ENCODE data around the gene ZSWIM8. TPM values are rescaled to one million over a fixed set of nuclear protein-coding genes. Genes with fewer than 3 reads are reported as not detected.
"Not testable (repeated sequence)": the region's sequence is repeated elsewhere in the genome, so short reads cannot be mapped to it uniquely, and the experiment has no call there.

ZSWIM8 gene
- polyA plus RNA-seq (2012; ENCODE audit: missing spikeins): 38.4 TPM

GRCh38 chr10:73785211-73785720 is at the start of gene ZSWIM8:
Gene ZSWIM8 (plus strand): TSS chr10:73785606. CDS start chr10:73785879, 273 bp downstream.
- peak; percentile 45; the same call in 1 of the 2 replicates for TF ChIP-seq POLR2AphosphoS5 (IDR thresholded peaks at IDR 0.05; ENCODE audit: low read depth, low read length)
- peak; percentile 64; the same call in 1 of the 2 replicates for TF ChIP-seq POLR2A (IDR thresholded peaks at IDR 0.05; ENCODE audit: low read depth, low read length)
- TF ChIP-seq TAF1 (IDR thresholded peaks at IDR 0.05; ENCODE audit: borderline replicate concordance, low read depth, low read length): no peak
- DNase-seq (ENCODE audit: insufficient read length) (peak; percentile 92), FAIRE-seq (peak; percentile 100)

DNA sequence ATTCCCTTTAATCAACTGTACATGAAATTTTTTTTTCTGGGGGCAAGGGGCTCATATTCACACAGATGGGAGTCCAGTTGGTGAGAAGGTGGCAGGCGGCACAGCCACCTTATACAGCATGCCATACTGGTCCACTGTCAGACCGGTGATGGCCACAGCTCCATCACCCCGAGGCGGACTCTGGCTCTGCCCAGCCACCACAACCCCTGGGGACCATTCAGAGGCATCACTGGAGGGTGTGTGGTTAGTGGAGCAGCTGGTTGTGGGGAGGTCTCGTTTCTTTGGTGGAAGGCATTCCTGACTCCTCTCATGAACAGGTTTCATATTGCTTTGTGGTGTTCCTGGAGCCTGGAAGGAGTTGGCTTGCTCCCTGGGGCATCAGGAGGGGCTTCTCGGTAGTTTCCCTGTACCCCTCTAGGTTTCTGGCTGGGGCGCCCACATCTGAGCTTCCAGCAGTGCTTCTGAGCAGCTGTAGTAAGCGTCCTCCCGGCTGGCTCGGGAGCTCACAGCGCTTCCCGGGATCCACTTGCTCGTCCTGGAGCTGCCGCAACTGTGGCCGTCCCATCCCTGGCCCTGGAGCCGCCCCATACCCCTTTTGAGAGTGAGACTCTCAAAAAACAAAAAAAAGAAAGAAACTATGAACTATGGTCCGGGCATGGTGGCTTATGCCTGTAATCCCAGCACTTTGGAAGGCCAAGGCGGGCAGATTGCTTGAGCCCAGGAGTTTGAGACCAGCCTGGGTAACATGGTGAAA is 44.7 kb upstream of the ZSWIM8 start:
- DNase-seq (ENCODE audit: insufficient read length): not testable (repeated sequence)

GRCh38 chr10:73742454-73742734 is 43.0 kb upstream of the ZSWIM8 start:
- FAIRE-seq (no peak), DNase-seq (ENCODE audit: insufficient read length) (no peak)
- TF ChIP-seq POLR2A (IDR thresholded peaks at IDR 0.05; ENCODE audit: low read depth, low read length) (0 out of 2 replicates have a peak, but pooled peaks have one; percentile 31), POLR2AphosphoS5 (IDR thresholded peaks at IDR 0.05; ENCODE audit: low read depth, low read length) (no peak), TAF1 (IDR thresholded peaks at IDR 0.05; ENCODE audit: borderline replicate concordance, low read depth, low read length) (no peak)

More for the DNA sequence above, 44.7 kb upstream of the ZSWIM8 start:
- not testable (repeated sequence) for FAIRE-seq

DNA sequence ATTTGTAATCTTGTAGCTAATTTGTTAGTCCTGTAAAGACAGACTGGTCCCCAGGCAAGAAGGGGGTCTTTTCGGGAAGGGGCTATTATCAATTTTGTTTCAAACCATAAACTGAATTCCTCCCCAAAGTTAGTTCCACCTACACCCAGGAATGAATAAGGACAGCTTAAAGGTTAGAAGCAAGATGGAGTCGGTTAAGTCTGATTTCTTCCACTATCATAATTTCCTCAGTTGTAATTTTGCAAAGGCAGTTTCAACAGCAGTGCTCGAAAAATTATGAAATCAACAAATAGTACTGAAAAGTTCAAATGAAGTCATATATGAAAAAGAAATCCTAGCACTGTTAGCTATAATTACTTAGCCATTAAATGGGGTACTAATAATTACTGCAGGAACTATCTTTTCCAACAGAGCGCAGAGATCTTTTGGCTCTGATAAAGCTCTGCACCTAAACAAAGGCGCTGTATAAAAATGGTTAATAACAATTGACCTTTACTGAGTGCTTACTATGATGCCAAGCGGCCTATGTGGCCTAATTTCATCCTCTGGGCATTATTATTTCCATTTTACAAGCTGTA is 42.0 kb upstream of the ZSWIM8 start:
- TF ChIP-seq POLR2A (IDR thresholded peaks at IDR 0.05; ENCODE audit: low read depth, low read length) (no peak), POLR2AphosphoS5 (IDR thresholded peaks at IDR 0.05; ENCODE audit: low read depth, low read length) (no peak), TAF1 (IDR thresholded peaks at IDR 0.05; ENCODE audit: borderline replicate concordance, low read depth, low read length) (no peak)
- FAIRE-seq (no peak), DNase-seq (ENCODE audit: insufficient read length) (no peak)

DNA sequence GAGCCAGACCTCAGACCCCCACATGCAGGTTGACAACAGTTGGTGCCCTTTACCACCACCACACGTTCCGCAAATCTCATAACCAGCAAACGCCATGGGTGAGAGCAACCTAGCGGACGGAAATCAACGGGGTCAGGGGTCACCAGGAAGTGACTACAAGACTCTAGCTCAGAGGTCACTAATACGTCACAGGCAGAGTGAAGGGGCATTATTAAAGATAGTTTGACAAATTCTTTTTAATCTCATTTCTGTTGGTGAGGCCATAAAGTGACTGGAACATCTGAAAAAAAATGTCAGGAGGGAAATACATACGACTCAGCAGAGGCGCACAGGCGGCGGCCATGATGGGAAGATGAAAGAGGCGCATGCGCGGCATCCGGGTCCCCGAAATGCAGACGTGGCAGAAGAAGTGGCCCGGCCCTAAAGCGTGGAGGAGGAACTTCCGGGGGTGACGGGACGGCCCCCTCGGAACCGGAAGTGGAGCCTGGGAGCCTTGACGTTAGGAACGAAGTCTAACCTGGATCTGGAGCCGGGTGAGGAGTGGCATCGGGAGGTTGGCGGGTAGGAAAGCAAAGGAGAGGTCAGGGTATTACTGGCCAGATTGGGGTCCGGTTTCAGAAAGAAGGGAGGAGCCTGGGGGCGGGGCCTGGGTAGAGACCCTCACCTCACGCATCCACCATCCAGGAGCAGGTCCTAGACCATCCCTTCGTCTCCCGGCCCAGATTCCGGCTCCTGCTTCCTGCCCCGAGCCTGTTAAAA is 41.3 kb upstream of the ZSWIM8 start, which contains the start of gene SEC24C:
Gene SEC24C, plus strand, starts transcription at position 468 of the 759 bp plus-strand sequence. CDS start 2,461 bp downstream, outside the sequence.
- FAIRE-seq: peak; percentile 91
- DNase-seq (ENCODE audit: insufficient read length): peak; percentile 84

GRCh38 chr10:73744664-73744975 is 40.8 kb upstream of the ZSWIM8 start:
- peak; percentile 41 for DNase-seq (ENCODE audit: insufficient read length)
- TF ChIP-seq POLR2AphosphoS5 (IDR thresholded peaks at IDR 0.05; ENCODE audit: low read depth, low read length): no peak
- TF ChIP-seq POLR2A (IDR thresholded peaks at IDR 0.05; ENCODE audit: low read depth, low read length): no peak
- no peak for TF ChIP-seq TAF1 (IDR thresholded peaks at IDR 0.05; ENCODE audit: borderline replicate concordance, low read depth, low read length)
- FAIRE-seq: no peak

More for the DNA sequence above, 41.3 kb upstream of the ZSWIM8 start, which contains the start of gene SEC24C:
- TF ChIP-seq POLR2A (IDR thresholded peaks at IDR 0.05; ENCODE audit: low read depth, low read length): peak; percentile 91
- peak; percentile 94; the same call in 1 of the 2 replicates for TF ChIP-seq TAF1 (IDR thresholded peaks at IDR 0.05; ENCODE audit: borderline replicate concordance, low read depth, low read length)
- TF ChIP-seq POLR2AphosphoS5 (IDR thresholded peaks at IDR 0.05; ENCODE audit: low read depth, low read length): peak; percentile 81

DNA sequence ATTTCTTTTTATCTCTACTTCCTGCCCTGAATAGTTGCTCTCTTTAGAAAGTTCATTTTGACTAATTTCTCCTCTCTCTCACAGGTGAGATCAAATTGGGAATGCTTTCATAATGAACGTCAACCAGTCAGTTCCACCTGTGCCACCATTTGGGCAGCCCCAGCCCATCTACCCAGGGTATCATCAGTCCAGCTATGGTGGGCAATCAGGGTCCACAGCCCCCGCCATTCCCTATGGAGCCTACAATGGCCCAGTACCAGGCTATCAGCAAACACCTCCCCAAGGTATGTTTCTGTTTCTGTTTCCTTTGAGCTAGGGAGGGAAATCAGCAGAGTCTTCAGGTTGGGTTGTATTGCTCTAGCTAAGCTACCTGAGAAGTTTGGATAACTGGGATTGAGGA is 38.7 kb upstream of the ZSWIM8 start:
- FAIRE-seq (no peak), DNase-seq (ENCODE audit: insufficient read length) (no peak)
- TF ChIP-seq POLR2A (IDR thresholded peaks at IDR 0.05; ENCODE audit: low read depth, low read length) (no peak), POLR2AphosphoS5 (IDR thresholded peaks at IDR 0.05; ENCODE audit: low read depth, low read length) (no peak), TAF1 (IDR thresholded peaks at IDR 0.05; ENCODE audit: borderline replicate concordance, low read depth, low read length) (no peak)

- TF ChIP-seq POLR2A (IDR thresholded peaks at IDR 0.05; ENCODE audit: low read depth, low read length) (no peak), POLR2AphosphoS5 (IDR thresholded peaks at IDR 0.05; ENCODE audit: low read depth, low read length) (no peak), TAF1 (IDR thresholded peaks at IDR 0.05; ENCODE audit: borderline replicate concordance, low read depth, low read length) (no peak)
- FAIRE-seq (no peak), DNase-seq (ENCODE audit: insufficient read length) (no peak)
These were observed 34.6 kb upstream of the ZSWIM8 start for GRCh38 chr10:73750819-73751218.

GRCh38 chr10:73756183-73756582 is 29.2 kb upstream of the ZSWIM8 start:
- TF ChIP-seq POLR2A (IDR thresholded peaks at IDR 0.05; ENCODE audit: low read depth, low read length) (no peak), POLR2AphosphoS5 (IDR thresholded peaks at IDR 0.05; ENCODE audit: low read depth, low read length) (no peak), TAF1 (IDR thresholded peaks at IDR 0.05; ENCODE audit: borderline replicate concordance, low read depth, low read length) (no peak)
- no peak for FAIRE-seq
- no peak for DNase-seq (ENCODE audit: insufficient read length)

GRCh38 chr10:73758704-73759511 is 26.5 kb upstream of the ZSWIM8 start:
- no peak for TF ChIP-seq POLR2A (IDR thresholded peaks at IDR 0.05; ENCODE audit: low read depth, low read length)
- DNase-seq (ENCODE audit: insufficient read length): no peak
- no peak for FAIRE-seq

Data from GM12892 (cell line).